ENCODE results near the gene RUNX2.

- TF ChIP-seq CTCF (IDR thresholded peaks at IDR 0.05; ENCODE audit: low read length) (no peak), EZH2 (IDR thresholded peaks at IDR 0.05; ENCODE audit: borderline replicate concordance, low read length) (no peak)
Measured at GRCh38 chr6:45488889-45489288, 160.8 kb downstream of the RUNX2 start.

Measured in OCI-LY1 (cell line).